HG02852 (cell line): ENCODE results near the gene CTSF.
"Not testable (repeated sequence)": the region's sequence is repeated elsewhere in the genome, so short reads cannot be mapped to it uniquely, and the experiment has no call there.

ENCODE experiments used
- ATAC-seq: cut with Tn5 transposase; IDR thresholded peaks from one replicate; pipeline ENCODE4 v1.9.1; 2021; ENCODE audit warnings: mild to moderate bottlenecking, moderate library complexity; ENCODE audit not compliant: unreplicated experiment

CTSF gene

GRCh38 chr11:66568124-66568916, at the start of gene CTSF:
Gene CTSF (minus strand): TSS chr11:66568606. CDS start chr11:66568486, 120 bp downstream.
- no peak for ATAC-seq

- peak; percentile 13 for ATAC-seq
Measured at GRCh38 chr11:66617155-66617834, 48.9 kb upstream of the CTSF start.

- ATAC-seq, result peak; percentile 89
Measured at GRCh38 chr11:66616379-66617154, 48.2 kb upstream of the CTSF start, which contains the start of gene RBM14. Gene RBM14 (plus strand): TSS chr11:66616630. CDS start chr11:66616721, 91 bp downstream.

GRCh38 chr11:66614073-66614472, 45.7 kb upstream of the CTSF start:
- ATAC-seq, result no peak

GRCh38 chr11:66612458-66612857, 44.1 kb upstream of the CTSF start:
- no peak for ATAC-seq

- ATAC-seq, result no peak
Measured at GRCh38 chr11:66609721-66610617, 41.6 kb upstream of the CTSF start.

GRCh38 chr11:66607126-66607834, 38.9 kb upstream of the CTSF start:
- ATAC-seq, result no peak

- not testable (repeated sequence) for ATAC-seq
Measured at GRCh38 chr11:66606608-66607007, 38.2 kb upstream of the CTSF start.

GRCh38 chr11:66604155-66604554, 35.7 kb upstream of the CTSF start:
- no peak for ATAC-seq

- no peak for ATAC-seq
Measured at GRCh38 chr11:66603072-66603471, 34.7 kb upstream of the CTSF start.

GRCh38 chr11:66600631-66601233, 32.3 kb upstream of the CTSF start:
- ATAC-seq, result no peak

- ATAC-seq, result no peak
Measured at GRCh38 chr11:66600219-66600618, 31.8 kb upstream of the CTSF start.

GRCh38 chr11:66598993-66599392, 30.6 kb upstream of the CTSF start:
- ATAC-seq, result no peak

GRCh38 chr11:66595245-66595904, 27.0 kb upstream of the CTSF start:
- no peak for ATAC-seq

- no peak for ATAC-seq
Measured at GRCh38 chr11:66593650-66594049, 25.2 kb upstream of the CTSF start.

GRCh38 chr11:66593303-66593635, 24.9 kb upstream of the CTSF start:
- ATAC-seq, result no peak

GRCh38 chr11:66592457-66593302, 24.3 kb upstream of the CTSF start, which contains the start of the genes CCDC87 and CCS:
Gene CCDC87 (minus strand): TSS chr11:66593063. CDS start chr11:66593015, 48 bp downstream.
Gene CCS (plus strand): TSS chr11:66593185. CDS start chr11:66593262, 77 bp downstream.
- ATAC-seq, result peak; percentile 90

- no peak for ATAC-seq
Measured at GRCh38 chr11:66591175-66591574, 22.8 kb upstream of the CTSF start.
